C4-2B (cell line): ENCODE measurements around the gene C4orf50.

Experiments used
- ZFX ChIP-seq: fragments of 450-650 bp; IDR thresholded peaks from 2 replicates; pipeline ENCODE4 v1.6.1; 2017
- TF ChIP-seq, protein P1 (sequence below): fragments of 450-650 bp; conservative IDR thresholded peaks from 2 replicates; pipeline ENCODE4 v1.5.1; 2017; ENCODE audit warnings: mild to moderate bottlenecking

DNA sequence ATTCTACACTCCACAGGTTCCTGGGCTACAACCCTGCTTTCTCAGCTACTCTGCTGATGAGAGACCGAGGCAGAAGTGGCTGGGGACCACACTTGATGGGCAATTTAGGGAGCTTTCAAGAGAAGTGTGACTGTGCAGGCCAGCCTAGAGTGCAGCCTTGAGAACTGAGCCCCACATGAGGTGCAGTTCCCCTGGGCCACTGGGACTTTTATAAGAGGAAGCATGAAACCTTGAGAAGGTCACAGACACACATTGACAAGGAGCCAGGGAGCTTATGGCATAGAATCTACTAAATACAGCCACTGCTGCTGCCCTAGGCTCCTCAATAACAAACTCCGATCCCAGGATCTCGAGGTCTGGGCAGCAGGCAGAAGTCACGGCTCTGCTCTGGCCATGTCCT, 13.1 kb downstream of the C4orf50 start:
- TF ChIP-seq, protein P1, sequence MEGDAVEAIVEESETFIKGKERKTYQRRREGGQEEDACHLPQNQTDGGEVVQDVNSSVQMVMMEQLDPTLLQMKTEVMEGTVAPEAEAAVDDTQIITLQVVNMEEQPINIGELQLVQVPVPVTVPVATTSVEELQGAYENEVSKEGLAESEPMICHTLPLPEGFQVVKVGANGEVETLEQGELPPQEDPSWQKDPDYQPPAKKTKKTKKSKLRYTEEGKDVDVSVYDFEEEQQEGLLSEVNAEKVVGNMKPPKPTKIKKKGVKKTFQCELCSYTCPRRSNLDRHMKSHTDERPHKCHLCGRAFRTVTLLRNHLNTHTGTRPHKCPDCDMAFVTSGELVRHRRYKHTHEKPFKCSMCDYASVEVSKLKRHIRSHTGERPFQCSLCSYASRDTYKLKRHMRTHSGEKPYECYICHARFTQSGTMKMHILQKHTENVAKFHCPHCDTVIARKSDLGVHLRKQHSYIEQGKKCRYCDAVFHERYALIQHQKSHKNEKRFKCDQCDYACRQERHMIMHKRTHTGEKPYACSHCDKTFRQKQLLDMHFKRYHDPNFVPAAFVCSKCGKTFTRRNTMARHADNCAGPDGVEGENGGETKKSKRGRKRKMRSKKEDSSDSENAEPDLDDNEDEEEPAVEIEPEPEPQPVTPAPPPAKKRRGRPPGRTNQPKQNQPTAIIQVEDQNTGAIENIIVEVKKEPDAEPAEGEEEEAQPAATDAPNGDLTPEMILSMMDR, result no peak
- no peak for TF ChIP-seq ZFX
